CD4-positive, CD25-positive, alpha-beta regulatory T cell (primary cell): ENCODE data around the gene HVCN1. TPM values are rescaled to one million over a fixed set of nuclear protein-coding genes. Genes with fewer than 3 reads are reported as not detected.
A peak's percentile ranks its signal among the peaks of the same experiment; 100 is the strongest.

Source experiments
- ATAC-seq, 2 donors: fragments of 150-1000 bp; cut with Tn5 transposase; one replicate each; pipeline ENCODE4 v1.10.0; 2021; ENCODE audit warnings: low read depth in 2 of 2, moderate number of reproducible peaks in 2 of 2, moderate library complexity in 1 of 2
- DNase-seq, 3 donors: peaks; one replicate each; pipeline versions ENCODE4 v3.0.0 to v3.0.0-alpha.2; 2012 to 2022; ENCODE audit warnings: mixed read lengths in 1 of 3
- H3K27ac ChIP-seq: one replicate; pipeline ENCODE4 v1.7.0; 2013; ENCODE audit warnings: mild to moderate bottlenecking, low read length; ENCODE audit not compliant: insufficient read depth, poor library complexity, severe bottlenecking
- H3K27me3 ChIP-seq: one replicate; pipeline ENCODE4 v1.7.0; 2013; ENCODE audit warnings: low read length; ENCODE audit not compliant: control insufficient read depth, insufficient read depth
- H3K36me3 ChIP-seq: one replicate; pipeline ENCODE4 v1.7.0; 2013; ENCODE audit warnings: mild to moderate bottlenecking, low read length, moderate library complexity; ENCODE audit not compliant: control insufficient read depth, insufficient read depth
- H3K4me1 ChIP-seq: 2 replicates; pipeline ENCODE4 v1.7.0; 2013; ENCODE audit warnings: mild to moderate bottlenecking, low read length; ENCODE audit not compliant: insufficient read depth, control insufficient read depth, poor library complexity, severe bottlenecking
- H3K4me3 ChIP-seq: one replicate; pipeline ENCODE4 v1.7.0; 2013; ENCODE audit warnings: low read depth, mild to moderate bottlenecking, low read length, moderate library complexity
- H3K9me3 ChIP-seq, 2 experiments: 1 replicate in 1 of 2; 2 replicates in 1 of 2; pipeline ENCODE4 v1.7.0; 2013; ENCODE audit warnings: low read length in 2 of 2, mild to moderate bottlenecking in 1 of 2, moderate library complexity in 1 of 2; ENCODE audit not compliant: control insufficient read depth in 2 of 2
- H3K27ac Mint-ChIP-seq, 3 donors: one replicate each; pipeline ENCODE4 v1.8.0; 2020 to 2022; ENCODE audit warnings: mild to moderate bottlenecking in 3 of 3, mixed read lengths in 3 of 3, moderate library complexity in 2 of 3
- H3K27me3 Mint-ChIP-seq: one replicate; pipeline ENCODE4 v1.8.0; 2022; ENCODE audit warnings: mild to moderate bottlenecking, mixed read lengths
- H3K36me3 Mint-ChIP-seq: one replicate; pipeline ENCODE4 v1.8.0; 2020; ENCODE audit warnings: mixed read lengths
- H3K4me1 Mint-ChIP-seq, 4 donors: one replicate each; pipeline ENCODE4 v1.8.0; 2020 to 2022; ENCODE audit warnings: mixed read lengths in 4 of 4, mild to moderate bottlenecking in 1 of 4
- H3K4me3 Mint-ChIP-seq, 4 donors: one replicate each; pipeline ENCODE4 v1.8.0; 2020 to 2022; ENCODE audit warnings: mild to moderate bottlenecking in 4 of 4, mixed read lengths in 4 of 4, moderate library complexity in 3 of 4
- H3K9me3 Mint-ChIP-seq, 7 donors: one replicate each; pipeline ENCODE4 v1.8.0; 2020 to 2022; ENCODE audit warnings: mixed read lengths in 7 of 7, mild to moderate bottlenecking in 3 of 7, moderate library complexity in 2 of 7
- polyA plus RNA-seq, 4 donors: library from polyadenylated mRNA; unstranded; fragments of 300-500 nt; fragmentation: Illumina TruSeq; gene quantifications; one replicate each; pipeline ENCODE4 v1.2.3, GENCODE V29; 2021
- total RNA-seq: library from RNA; stranded (reverse); gene quantifications from one replicate; pipeline ENCODE4 v1.2.3, GENCODE V29; 2022

The HVCN1 gene
- total and polyA plus RNA-seq, 5 donors from 2014 or later = 6.1 to 50.0 (median 22.1) TPM

- Mint-ChIP-seq H3K4me3 (peak overlapping the region in 2 of 4 donors; percentile 34 to 76), H3K36me3 (peaks cover 45% of the 10 kb centered on the region), H3K27me3 (no peaks in the 10 kb centered on the region), H3K9me3 (peaks cover 0 to 7% (median 0%) of the 10 kb centered on the region in 7 donors), H3K27ac (peak overlapping the region; percentile 9 to 88 (median 86)), H3K4me1 (peaks cover 0 to 54% (median 12%) of the 10 kb centered on the region in 4 donors)
- peaks cover 5% of the 10 kb centered on the region for H3K36me3 ChIP-seq
- no peak overlapping the region for H3K27ac ChIP-seq
- peaks cover 13% of the 10 kb centered on the region for H3K4me1 ChIP-seq
- DNase-seq (no peak), ATAC-seq (no peak)
- no peak overlapping the region for H3K4me3 ChIP-seq
- H3K9me3 ChIP-seq = no peaks in the 10 kb centered on the region
- H3K27me3 ChIP-seq = no peaks in the 10 kb centered on the region
These were observed 10.9 kb downstream of the HVCN1 start for GRCh38 chr12:110677982-110678381.

GRCh38 chr12:110677206-110677911 is 11.6 kb downstream of the HVCN1 start:
- Mint-ChIP-seq H3K9me3 (peaks cover 0 to 7% (median 2%) of the 10 kb centered on the region in 7 donors), H3K27me3 (no peaks in the 10 kb centered on the region), H3K27ac (peak overlapping the region; percentile 86 to 95 (median 88)), H3K4me3 (peak overlapping the region in 2 of 4 donors; percentile 34 to 76), H3K36me3 (peaks cover 46% of the 10 kb centered on the region), H3K4me1 (peaks cover 0 to 53% (median 11%) of the 10 kb centered on the region in 4 donors)
- peak in 1 of 2 donors; percentile 34 for ATAC-seq
- no peaks in the 10 kb centered on the region for H3K27me3 ChIP-seq
- peaks cover 13% of the 10 kb centered on the region for H3K4me1 ChIP-seq
- peak overlapping the region; percentile 7 for H3K4me3 ChIP-seq
- H3K36me3 ChIP-seq = peaks cover 8% of the 10 kb centered on the region
- no peak overlapping the region for H3K27ac ChIP-seq
- peak in 1 of 3 donors; percentile 17 for DNase-seq
- H3K9me3 ChIP-seq = no peaks in the 10 kb centered on the region

- Histone ChIP-seq H3K27me3 (no peaks in the 10 kb centered on the region), H3K36me3 (peaks cover 9% of the 10 kb centered on the region), H3K4me1 (peaks cover 13% of the 10 kb centered on the region), H3K27ac (no peak overlapping the region), H3K9me3 (no peaks in the 10 kb centered on the region), H3K4me3 (no peak overlapping the region)
- no peak overlapping the region for H3K4me3 Mint-ChIP-seq
- H3K36me3 Mint-ChIP-seq = peaks cover 45% of the 10 kb centered on the region
- H3K9me3 Mint-ChIP-seq = peaks cover 0 to 7% (median 2%) of the 10 kb centered on the region in 7 donors
- no peaks in the 10 kb centered on the region for H3K27me3 Mint-ChIP-seq
- H3K27ac Mint-ChIP-seq = peak overlapping the region; percentile 7 to 91 (median 38)
- DNase-seq (no peak), ATAC-seq (no peak)
- peaks cover 0 to 49% (median 9%) of the 10 kb centered on the region in 4 donors for H3K4me1 Mint-ChIP-seq
These were observed 12.7 kb downstream of the HVCN1 start for GRCh38 chr12:110676171-110676570.

- DNase-seq (peak in 1 of 3 donors; percentile 31), ATAC-seq (peak in 1 of 2 donors; percentile 55)
- Mint-ChIP-seq H3K4me1 (peaks cover 16 to 39% (median 21%) of the 10 kb centered on the region in 4 donors), H3K9me3 (peaks cover 0 to 10% (median 5%) of the 10 kb centered on the region in 7 donors), H3K27me3 (peaks cover 9% of the 10 kb centered on the region), H3K36me3 (peaks cover 54% of the 10 kb centered on the region), H3K27ac (peak overlapping the region; percentile 77 to 90 (median 84)), H3K4me3 (peak overlapping the region in 1 of 4 donors; percentile 55)
- peaks cover 18% of the 10 kb centered on the region for H3K4me1 ChIP-seq
- H3K4me3 ChIP-seq = no peak overlapping the region
- no peaks in the 10 kb centered on the region for H3K27me3 ChIP-seq
- H3K36me3 ChIP-seq = peaks cover 9% of the 10 kb centered on the region
- peak overlapping the region; percentile 49 for H3K27ac ChIP-seq
- peaks cover 3 to 14% of the 10 kb centered on the region in 2 experiments for H3K9me3 ChIP-seq
These were observed 18.7 kb downstream of the HVCN1 start for GRCh38 chr12:110670161-110670701.

GRCh38 chr12:110669193-110669502 is 19.8 kb downstream of the HVCN1 start:
- Histone ChIP-seq H3K27me3 (no peaks in the 10 kb centered on the region), H3K9me3 (peaks cover 11 to 23% of the 10 kb centered on the region in 2 experiments), H3K36me3 (peaks cover 12% of the 10 kb centered on the region), H3K4me1 (peaks cover 18% of the 10 kb centered on the region), H3K27ac (peak overlapping the region; percentile 24), H3K4me3 (no peak overlapping the region)
- Mint-ChIP-seq H3K27ac (peak overlapping the region; percentile 77 to 90 (median 84)), H3K9me3 (peaks cover 2 to 19% (median 9%) of the 10 kb centered on the region in 7 donors), H3K4me3 (peak overlapping the region in 3 of 4 donors; percentile 34 to 50 (median 42)), H3K36me3 (peaks cover 56% of the 10 kb centered on the region), H3K27me3 (peaks cover 16% of the 10 kb centered on the region), H3K4me1 (peaks cover 16 to 33% (median 20%) of the 10 kb centered on the region in 4 donors)
- peak in 1 of 3 donors; percentile 28 for DNase-seq
- peak; percentile 20 to 34 for ATAC-seq

- H3K27ac ChIP-seq = no peak overlapping the region
- Mint-ChIP-seq H3K27ac (peak overlapping the region; percentile 77 to 90 (median 84)), H3K9me3 (peaks cover 2 to 19% (median 11%) of the 10 kb centered on the region in 7 donors), H3K4me3 (peak overlapping the region in 2 of 4 donors; percentile 42), H3K4me1 (peaks cover 16 to 29% (median 19%) of the 10 kb centered on the region in 4 donors), H3K27me3 (peaks cover 16% of the 10 kb centered on the region), H3K36me3 (peaks cover 54% of the 10 kb centered on the region)
- H3K27me3 ChIP-seq = no peaks in the 10 kb centered on the region
- ATAC-seq (no peak), DNase-seq (no peak)
- peaks cover 14% of the 10 kb centered on the region for H3K36me3 ChIP-seq
- H3K4me3 ChIP-seq = no peak overlapping the region
- peaks cover 11 to 23% of the 10 kb centered on the region in 2 experiments for H3K9me3 ChIP-seq
- H3K4me1 ChIP-seq = peaks cover 18% of the 10 kb centered on the region
These were observed 20.3 kb downstream of the HVCN1 start for GRCh38 chr12:110668480-110669192.

GRCh38 chr12:110667671-110668070 is 21.2 kb downstream of the HVCN1 start:
- Histone ChIP-seq H3K36me3 (peaks cover 11% of the 10 kb centered on the region), H3K27me3 (no peaks in the 10 kb centered on the region), H3K27ac (no peak overlapping the region), H3K4me1 (peaks cover 18% of the 10 kb centered on the region), H3K4me3 (no peak overlapping the region), H3K9me3 (peaks cover 11 to 23% of the 10 kb centered on the region in 2 experiments)
- ATAC-seq (no peak), DNase-seq (no peak)
- H3K27ac Mint-ChIP-seq = peak overlapping the region in 2 of 3 donors; percentile 15 to 29
- H3K36me3 Mint-ChIP-seq = peaks cover 51% of the 10 kb centered on the region
- peaks cover 16% of the 10 kb centered on the region for H3K27me3 Mint-ChIP-seq
- H3K4me3 Mint-ChIP-seq = no peak overlapping the region
- H3K4me1 Mint-ChIP-seq = peaks cover 16 to 32% (median 19%) of the 10 kb centered on the region in 4 donors
- H3K9me3 Mint-ChIP-seq = peaks cover under 1 to 19% (median 11%) of the 10 kb centered on the region in 7 donors
